ENCODE measurements around the gene CFDP1.

Gene CFDP1

GRCh38 chr16:75317101-75317522 lies 116.2 kb downstream of the CFDP1 start:
- TF ChIP-seq FOXP2 (optimal IDR thresholded peaks at IDR 0.05; ENCODE audit: borderline replicate concordance, extremely low read depth, extremely low read length, insufficient read depth) (no peak), POLR2AphosphoS5 (IDR thresholded peaks at IDR 0.05; ENCODE audit: low read depth, low read length) (no peak), SIN3A (IDR thresholded peaks at IDR 0.05; ENCODE audit: borderline replicate concordance, insufficient read depth, low read length) (no peak), TAF1 (IDR thresholded peaks at IDR 0.05; ENCODE audit: borderline replicate concordance, insufficient read depth, low read length) (no peak)
- TF ChIP-seq, protein P1, sequence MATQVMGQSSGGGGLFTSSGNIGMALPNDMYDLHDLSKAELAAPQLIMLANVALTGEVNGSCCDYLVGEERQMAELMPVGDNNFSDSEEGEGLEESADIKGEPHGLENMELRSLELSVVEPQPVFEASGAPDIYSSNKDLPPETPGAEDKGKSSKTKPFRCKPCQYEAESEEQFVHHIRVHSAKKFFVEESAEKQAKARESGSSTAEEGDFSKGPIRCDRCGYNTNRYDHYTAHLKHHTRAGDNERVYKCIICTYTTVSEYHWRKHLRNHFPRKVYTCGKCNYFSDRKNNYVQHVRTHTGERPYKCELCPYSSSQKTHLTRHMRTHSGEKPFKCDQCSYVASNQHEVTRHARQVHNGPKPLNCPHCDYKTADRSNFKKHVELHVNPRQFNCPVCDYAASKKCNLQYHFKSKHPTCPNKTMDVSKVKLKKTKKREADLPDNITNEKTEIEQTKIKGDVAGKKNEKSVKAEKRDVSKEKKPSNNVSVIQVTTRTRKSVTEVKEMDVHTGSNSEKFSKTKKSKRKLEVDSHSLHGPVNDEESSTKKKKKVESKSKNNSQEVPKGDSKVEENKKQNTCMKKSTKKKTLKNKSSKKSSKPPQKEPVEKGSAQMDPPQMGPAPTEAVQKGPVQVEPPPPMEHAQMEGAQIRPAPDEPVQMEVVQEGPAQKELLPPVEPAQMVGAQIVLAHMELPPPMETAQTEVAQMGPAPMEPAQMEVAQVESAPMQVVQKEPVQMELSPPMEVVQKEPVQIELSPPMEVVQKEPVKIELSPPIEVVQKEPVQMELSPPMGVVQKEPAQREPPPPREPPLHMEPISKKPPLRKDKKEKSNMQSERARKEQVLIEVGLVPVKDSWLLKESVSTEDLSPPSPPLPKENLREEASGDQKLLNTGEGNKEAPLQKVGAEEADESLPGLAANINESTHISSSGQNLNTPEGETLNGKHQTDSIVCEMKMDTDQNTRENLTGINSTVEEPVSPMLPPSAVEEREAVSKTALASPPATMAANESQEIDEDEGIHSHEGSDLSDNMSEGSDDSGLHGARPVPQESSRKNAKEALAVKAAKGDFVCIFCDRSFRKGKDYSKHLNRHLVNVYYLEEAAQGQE (IDR thresholded peaks at IDR 0.05; ENCODE audit: insufficient read depth in 1 of 2, low read depth in 2 of 2, low read length in 2 of 2) = peak in 1 of 2 experiments; percentile 23; a peak in 1 of 4 replicates

- TF ChIP-seq, protein P1 (IDR thresholded peaks at IDR 0.05; ENCODE audit: insufficient read depth in 1 of 2, low read depth in 2 of 2, low read length in 2 of 2) = no peak
- no peak for TF ChIP-seq FOXP2 (optimal IDR thresholded peaks at IDR 0.05; ENCODE audit: borderline replicate concordance, extremely low read depth, extremely low read length, insufficient read depth)
- TF ChIP-seq TAF1 (IDR thresholded peaks at IDR 0.05; ENCODE audit: borderline replicate concordance, insufficient read depth, low read length) = no peak
- no peak for TF ChIP-seq POLR2AphosphoS5 (IDR thresholded peaks at IDR 0.05; ENCODE audit: low read depth, low read length)
- no peak for TF ChIP-seq SIN3A (IDR thresholded peaks at IDR 0.05; ENCODE audit: borderline replicate concordance, insufficient read depth, low read length)
Observed at GRCh38 chr16:75315539-75316306, 117.6 kb downstream of the CFDP1 start.

GRCh38 chr16:75312875-75313274 lies 120.4 kb downstream of the CFDP1 start:
- TF ChIP-seq TAF1 (IDR thresholded peaks at IDR 0.05; ENCODE audit: borderline replicate concordance, insufficient read depth, low read length) (no peak), POLR2AphosphoS5 (IDR thresholded peaks at IDR 0.05; ENCODE audit: low read depth, low read length) (no peak), FOXP2 (optimal IDR thresholded peaks at IDR 0.05; ENCODE audit: borderline replicate concordance, extremely low read depth, extremely low read length, insufficient read depth) (no peak), SIN3A (IDR thresholded peaks at IDR 0.05; ENCODE audit: borderline replicate concordance, insufficient read depth, low read length) (no peak)
- TF ChIP-seq, protein P1 (IDR thresholded peaks at IDR 0.05; ENCODE audit: insufficient read depth in 1 of 2, low read depth in 2 of 2, low read length in 2 of 2) = no peak

GRCh38 chr16:75311383-75311938 lies 121.8 kb downstream of the CFDP1 start:
- TF ChIP-seq TAF1 (IDR thresholded peaks at IDR 0.05; ENCODE audit: borderline replicate concordance, insufficient read depth, low read length) = no peak
- no peak for TF ChIP-seq SIN3A (IDR thresholded peaks at IDR 0.05; ENCODE audit: borderline replicate concordance, insufficient read depth, low read length)
- no peak for TF ChIP-seq POLR2AphosphoS5 (IDR thresholded peaks at IDR 0.05; ENCODE audit: low read depth, low read length)
- TF ChIP-seq, protein P1 (IDR thresholded peaks at IDR 0.05; ENCODE audit: insufficient read depth in 1 of 2, low read depth in 2 of 2, low read length in 2 of 2) = no peak
- no peak for TF ChIP-seq FOXP2 (optimal IDR thresholded peaks at IDR 0.05; ENCODE audit: borderline replicate concordance, extremely low read depth, extremely low read length, insufficient read depth)

Measured in PFSK-1 (cell line).